ENCODE data around the gene CPNE9.
A peak's percentile ranks its signal among the peaks of the same experiment; 100 is the strongest.
"Not testable (repeated sequence)": the region's sequence is repeated elsewhere in the genome, so short reads cannot be mapped to it uniquely, and the experiment has no call there.

CPNE9 gene

DNA sequence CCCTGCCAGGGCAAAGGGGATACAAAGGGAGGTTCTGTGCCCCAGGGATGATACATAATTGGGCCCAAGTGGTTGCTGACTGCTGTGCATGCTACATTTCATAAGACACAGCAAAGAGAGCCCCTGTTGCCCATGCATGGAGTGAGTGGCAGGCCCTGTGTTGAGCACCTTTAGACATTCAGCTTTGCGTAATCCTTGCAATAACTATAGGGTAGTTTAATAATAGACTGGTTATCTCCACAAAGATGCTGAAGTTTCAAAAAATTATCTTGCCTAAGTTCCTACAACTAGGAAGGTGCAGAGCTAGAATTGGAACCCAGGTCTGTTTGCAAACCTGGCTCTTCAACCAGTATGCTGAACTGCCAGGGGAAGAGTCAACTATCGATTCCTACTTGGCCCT lies 44.4 kb downstream of the CPNE9 start:
- DNase-seq (ENCODE audit: low read depth), result no peak

DNA sequence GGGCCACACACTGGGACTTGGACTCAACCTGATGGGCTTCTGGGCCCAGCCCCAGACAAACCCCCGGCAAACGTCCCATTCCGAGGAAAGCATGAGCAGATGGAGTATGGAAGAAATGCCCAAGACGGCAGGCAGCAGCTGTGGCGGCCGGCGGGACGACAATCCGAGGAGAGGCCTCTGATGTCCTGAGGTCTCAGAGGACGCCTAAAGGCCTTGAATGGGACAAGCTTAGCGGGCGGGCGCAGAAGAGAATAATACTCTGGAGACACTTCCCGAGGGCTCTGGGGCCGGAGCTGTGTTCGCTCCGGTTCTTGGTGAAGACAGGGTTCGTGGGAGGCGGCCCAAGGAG lies 45.6 kb downstream of the CPNE9 start:
- no peak for DNase-seq (ENCODE audit: low read depth)

DNA sequence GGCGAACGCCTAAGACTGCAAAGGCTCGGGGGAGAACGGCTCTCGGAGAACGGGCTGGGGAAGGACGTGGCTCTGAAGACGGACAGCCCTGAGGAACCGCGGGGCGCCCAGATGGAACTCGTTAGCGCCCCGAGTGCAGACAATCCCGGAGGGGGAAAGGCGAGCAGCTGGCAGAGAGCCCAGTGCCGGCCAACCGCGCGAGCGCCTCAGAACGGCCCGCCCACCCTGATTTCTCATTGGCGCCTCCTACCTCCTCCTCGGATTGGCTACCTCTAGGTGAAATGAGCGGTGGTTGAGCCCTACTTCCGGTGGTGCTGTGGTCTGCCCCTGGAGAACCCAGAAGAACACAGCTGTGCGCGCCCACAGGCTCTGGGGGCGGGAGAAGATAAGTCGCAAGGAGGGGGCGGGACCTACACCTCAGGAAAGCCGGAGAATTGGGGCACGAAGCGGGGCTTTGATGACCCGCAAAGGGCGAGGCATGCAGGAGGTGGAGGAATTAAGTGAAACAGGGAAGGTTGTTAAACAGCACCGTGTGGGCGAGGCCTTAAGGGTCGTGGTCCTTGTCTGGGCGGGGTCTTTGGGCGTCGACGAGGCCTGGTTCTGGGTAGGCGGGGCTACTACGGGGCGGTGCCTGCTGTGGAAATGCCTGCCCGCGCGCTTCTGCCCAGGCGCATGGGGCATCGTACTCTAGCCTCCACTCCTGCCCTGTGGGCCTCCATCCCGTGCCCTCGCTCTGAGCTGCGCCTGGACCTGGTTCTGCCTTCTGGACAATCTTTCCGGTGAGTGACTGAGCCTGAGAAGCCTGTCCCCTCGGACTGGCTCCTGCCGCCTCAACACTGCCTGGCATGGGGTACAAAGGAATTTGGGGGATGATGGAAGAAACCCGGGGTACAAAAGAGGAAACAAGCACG lies 46.3 kb downstream of the CPNE9 start, which contains the start of gene OGG1:
TSS of gene OGG1 (plus strand) at position 308 of the 911 bp plus-strand sequence. CDS start at position 643, 335 bp downstream.
- DNase-seq (ENCODE audit: low read depth), result peak; percentile 87

DNA sequence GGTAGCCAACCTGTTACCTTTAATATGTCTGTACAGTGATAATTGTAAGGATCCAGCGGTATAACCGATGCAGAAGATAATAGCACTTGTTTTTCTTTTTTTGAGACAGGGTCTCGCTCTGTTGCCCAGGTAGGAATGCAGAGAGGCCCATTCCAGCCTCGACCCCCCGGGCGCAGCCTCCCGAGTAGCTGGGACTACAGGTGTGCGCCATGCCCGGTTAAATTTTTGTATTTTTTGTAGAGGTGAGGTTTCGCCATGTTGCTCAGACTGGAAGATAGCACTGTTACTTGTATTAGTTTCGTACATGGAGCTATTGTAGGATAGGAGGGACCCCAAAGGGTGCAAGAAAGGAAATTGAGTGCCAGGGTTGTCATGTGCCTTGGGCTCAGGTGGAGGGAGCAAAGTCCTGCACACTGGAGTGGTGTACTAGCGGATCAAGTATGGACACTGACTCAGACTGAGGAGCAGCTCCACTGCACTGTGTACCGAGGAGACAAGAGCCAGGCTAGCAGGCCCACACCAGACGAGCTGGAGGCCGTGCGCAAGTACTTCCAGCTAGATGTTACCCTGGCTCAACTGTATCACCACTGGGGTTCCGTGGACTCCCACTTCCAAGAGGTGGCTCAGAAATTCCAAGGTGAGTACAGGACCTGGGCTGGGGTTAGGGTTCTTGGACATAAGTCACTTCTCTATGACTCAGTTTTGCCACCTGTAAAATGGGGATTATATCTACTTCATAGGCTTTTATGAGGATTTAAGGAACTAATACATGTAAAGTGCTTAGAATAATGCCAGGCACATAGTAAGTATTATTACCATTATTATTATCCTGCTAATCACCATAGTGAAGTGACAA lies 47.2 kb downstream of the CPNE9 start:
- no peak for DNase-seq (ENCODE audit: low read depth)

DNA sequence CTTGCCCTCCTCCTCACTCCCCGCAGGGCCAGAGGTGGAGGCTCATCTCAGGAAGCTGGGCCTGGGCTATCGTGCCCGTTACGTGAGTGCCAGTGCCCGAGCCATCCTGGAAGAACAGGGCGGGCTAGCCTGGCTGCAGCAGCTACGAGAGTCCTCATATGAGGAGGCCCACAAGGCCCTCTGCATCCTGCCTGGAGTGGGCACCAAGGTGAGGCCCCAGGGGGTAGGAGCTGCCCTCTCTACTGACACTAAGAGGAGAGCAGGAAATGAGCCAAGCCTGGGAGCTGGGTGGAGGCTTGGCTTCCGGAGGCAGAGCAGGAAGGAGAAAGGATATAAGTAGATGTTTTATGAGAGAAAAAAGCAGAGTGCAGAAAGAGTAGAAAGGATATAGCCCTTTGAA lies 51.0 kb downstream of the CPNE9 start:
- DNase-seq (ENCODE audit: low read depth), result no peak

DNA sequence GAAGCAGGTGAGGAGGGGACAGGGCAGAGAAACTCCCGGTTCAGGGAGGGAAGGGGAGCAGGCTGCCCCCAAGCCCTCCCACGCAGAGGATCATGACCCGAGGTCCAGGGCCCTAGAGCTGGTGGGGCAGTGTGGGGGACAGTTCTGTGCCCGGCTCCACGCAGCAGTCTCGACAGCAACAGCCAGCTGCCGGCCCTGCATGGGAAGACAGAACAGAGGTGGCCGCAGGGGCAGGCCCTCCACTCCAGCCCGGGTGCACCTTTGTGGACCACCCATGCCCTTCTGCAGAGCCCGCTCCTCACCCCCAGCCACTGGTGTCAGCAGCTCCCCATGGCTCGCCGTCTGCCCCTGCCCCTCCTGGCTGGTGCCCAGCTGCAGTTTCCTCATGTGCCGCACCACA lies 53.8 kb downstream of the CPNE9 start:
- DNase-seq (ENCODE audit: low read depth), result no peak

DNA sequence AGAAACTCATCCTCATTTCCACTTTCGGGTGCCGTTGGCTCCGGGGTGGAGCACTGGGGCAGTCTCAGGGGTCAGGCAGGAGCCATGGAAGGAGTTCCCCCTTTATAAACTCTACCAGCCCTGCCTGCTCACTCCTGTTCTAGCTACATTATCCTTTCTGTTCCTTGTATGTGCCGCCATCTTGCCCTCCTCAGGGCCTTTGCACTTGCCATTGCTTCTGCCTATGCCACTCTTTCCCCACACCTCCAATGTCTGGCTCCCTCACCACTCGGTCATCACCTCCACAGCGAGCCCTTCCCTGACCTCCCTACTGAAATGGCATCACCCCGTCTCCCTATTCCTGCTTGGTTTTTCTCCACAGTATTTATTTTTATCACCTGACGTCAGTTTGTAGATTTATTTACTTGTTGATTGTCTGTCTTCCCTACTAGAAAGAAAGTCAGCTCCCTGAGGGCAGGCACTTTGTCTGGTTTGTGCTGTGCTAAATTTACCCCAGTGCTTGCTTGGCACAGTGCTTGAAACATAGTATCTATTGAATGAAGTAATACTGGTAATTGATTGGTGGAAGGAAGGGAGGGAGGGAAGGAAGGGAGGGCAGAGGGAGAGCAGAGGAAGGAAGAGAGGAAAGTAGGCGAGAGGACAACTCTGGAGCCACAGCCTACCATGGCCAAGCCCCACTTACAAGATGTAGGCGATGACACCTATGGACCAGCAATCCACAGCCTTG lies 57.3 kb downstream of the CPNE9 start:
- DNase-seq (ENCODE audit: low read depth), result no peak

DNA sequence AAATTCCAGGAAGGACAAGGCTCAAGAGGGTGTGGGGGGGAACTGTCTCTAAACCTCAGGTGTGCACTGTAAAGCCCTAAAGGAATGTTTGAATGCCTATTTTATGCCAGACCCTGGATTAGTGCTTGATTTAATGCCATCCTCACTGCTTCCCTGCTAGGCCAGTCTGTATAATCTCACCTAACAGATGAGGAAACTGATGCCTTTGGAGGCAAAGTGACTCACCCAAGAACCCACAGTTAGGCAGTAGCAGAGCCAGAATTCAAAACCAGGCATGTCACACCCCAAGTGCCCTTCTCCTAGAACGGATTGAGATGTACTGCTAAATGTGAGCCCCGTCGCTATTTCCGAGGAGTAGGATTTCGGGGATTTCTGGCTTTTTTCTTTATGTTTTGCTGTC lies 58.3 kb downstream of the CPNE9 start:
- DNase-seq (ENCODE audit: low read depth), result no peak

DNA sequence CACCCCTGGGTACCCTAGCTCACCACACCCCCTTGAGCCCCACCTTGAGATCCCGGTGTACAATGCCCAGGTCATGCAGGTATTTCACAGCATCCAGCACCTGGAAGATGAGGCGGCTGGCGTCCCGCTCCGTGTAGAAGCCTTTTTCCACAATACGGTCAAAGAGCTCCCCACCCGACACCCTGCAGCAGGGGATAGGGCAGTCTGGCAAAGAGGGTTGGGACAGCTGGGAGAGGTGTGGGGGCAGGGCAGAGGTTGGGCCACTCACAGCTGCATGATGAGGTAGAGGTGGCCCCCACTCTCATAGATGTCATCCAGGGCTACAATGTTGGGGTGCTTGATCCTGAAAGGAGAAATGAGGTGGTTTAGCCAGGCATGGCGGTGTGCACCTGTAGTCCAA lies 59.2 kb downstream of the CPNE9 start:
- no peak for DNase-seq (ENCODE audit: low read depth)

DNA sequence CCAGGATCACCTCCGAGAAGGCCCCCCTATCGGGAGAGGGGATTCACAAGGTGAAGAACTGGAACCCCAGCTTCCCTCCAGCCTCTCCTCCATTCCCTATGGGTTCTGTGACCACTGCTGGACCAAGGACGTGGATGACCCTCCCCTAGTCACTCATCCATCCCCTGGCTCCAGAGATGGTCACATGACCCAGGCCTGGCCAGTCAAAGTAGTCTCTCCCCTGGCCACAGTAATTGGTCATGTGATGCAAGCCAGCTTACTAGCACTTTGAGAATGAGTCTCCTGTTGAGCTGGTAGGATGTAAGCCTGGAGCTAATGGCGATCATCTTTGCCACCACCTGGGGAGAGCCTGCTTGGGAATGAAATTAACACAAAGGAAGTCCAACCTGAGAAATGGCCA lies 62.2 kb downstream of the CPNE9 start:
- no peak for DNase-seq (ENCODE audit: low read depth)

DNA sequence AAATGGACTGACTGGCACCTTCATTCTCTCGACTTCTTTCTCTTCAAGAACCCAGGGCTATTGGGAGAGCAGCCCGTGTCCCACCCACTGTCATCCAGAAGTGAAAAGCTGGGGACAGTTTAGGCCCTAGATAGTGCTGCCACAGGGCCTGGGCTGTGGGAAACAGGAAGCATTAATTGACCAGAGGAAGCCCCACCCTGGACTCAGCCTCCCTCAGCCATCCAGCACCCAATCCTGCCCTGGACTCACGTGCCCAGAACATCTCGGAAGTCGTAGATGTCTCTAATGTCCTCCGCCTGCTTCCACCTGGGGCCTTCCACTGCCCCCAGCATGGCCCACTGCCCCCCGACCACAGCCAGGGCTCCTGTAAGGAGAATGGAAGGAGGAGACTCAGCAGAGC lies 63.8 kb downstream of the CPNE9 start:
- no peak for DNase-seq (ENCODE audit: low read depth)

DNA sequence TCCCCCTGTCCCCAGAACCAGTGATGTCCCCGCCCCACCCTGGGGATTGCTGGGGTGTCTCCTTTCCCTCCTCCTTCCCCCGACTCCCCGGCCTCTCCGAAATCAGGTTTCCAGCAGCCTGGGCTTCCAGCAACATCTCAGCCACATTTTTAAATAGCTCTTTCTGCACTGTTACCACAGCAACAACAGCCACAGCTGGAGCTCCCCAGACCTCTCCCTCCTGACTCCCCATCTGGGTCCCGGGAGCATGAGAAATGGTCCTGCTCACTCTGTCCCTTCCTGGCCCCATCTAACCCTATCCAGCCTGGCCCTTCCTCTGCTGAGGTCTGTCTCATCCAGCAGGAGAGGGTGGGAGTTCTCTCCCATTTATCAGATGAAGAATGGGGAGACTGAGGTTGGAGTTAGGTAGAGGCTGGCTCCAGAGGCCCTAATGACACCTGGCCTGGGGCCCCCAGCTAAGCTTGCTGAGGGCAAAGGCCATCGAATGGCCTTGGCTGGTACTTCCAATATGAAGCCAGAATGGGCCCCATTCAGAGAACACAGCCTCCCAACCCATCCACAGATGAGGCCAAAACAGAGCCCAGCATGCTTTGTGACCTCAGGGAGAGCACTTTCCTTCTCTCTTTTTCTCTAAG lies 64.6 kb downstream of the CPNE9 start:
- DNase-seq (ENCODE audit: low read depth), result no peak

DNA sequence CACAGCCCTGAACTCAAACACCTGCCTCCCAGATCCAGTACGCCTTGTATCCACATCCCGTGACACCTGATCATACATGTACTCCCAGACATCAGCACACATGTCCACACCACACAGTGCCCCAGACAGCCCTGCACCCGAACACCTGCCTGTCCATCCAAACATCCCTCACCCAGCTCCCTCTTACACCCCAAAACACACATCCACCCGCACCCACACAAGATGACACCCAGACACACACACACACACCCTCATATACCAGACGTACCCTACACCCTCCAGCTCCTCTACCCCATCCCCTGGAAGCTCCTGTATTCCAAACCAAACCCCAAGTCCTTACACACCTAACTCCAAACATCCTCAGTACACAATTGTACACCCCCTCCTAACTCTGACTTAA lies 65.4 kb downstream of the CPNE9 start:
- no peak for DNase-seq (ENCODE audit: low read depth)

DNA sequence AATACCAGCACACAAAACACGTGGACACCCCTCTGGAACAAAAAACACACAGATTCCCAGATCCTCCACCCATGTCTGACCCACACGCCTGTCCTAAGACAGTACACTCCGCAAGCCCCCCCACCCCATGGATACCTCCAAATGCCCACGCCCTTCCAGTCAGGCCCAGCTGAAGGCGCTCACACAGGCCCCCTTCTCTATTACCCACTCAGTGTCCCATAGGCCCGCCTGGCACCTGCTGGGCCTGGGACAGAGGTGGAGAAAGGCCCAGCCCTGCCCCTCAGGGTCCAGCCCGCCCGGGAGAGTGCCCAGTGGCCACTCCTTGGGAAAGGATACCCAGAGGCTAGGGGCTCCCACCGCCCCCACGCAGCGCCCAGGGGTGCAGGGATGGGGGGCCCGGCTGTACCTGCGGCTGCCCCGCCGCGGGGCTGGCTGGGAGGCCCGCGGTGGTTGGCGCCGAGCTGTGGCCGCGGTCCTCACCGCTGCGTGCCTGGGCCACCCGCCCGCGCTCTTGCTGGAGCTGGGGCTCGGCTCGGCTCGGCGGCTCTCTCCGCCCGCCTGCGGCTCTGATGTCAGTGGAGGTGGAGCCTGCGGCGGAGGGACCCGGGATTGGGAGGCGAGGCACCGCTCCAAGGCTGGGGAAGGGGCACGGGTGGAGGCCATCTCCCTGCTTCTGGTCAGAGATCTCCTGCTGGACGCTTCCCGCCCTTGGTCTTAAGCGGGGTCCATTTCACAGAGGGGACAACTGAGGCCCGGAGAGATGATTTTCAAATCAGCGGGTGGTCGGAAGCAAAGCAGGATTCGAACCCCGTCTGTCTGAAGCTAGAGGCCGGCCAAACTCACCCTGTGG lies 66.0 kb downstream of the CPNE9 start, which contains the start of gene CAMK1:
TSS of gene CAMK1 (minus strand) at position 522 of the 850 bp plus-strand sequence. CDS start 2,198 bp downstream, outside the sequence.
- DNase-seq (ENCODE audit: low read depth), result no peak

DNA sequence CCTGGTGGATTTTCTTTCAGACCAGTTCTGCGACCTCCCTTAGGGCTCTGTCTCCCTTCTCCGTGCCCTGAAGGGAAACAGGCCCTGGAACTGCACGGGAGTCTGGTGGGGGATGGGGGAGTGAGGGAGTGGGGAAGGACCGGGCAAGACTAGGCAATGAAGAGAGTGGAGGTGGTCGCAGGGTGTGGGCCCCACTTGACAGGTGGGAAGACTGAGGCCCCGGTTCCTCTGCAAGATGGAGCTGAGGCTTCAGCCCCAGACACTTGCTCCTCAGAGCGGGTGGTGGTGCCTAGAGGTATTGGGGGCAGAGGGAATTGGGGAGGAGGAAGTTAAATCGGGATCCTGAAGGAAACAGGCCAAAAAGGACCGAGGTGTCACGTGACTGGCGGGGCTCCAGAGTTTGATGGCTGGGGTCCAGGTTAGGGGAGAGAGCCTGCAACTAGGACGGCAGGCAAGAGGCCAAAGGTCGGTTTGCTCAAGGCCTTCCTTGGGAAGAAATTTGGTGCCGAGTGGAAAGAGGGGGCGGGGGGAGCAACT lies 66.7 kb downstream of the CPNE9 start:
- no peak for DNase-seq (ENCODE audit: low read depth)

DNA sequence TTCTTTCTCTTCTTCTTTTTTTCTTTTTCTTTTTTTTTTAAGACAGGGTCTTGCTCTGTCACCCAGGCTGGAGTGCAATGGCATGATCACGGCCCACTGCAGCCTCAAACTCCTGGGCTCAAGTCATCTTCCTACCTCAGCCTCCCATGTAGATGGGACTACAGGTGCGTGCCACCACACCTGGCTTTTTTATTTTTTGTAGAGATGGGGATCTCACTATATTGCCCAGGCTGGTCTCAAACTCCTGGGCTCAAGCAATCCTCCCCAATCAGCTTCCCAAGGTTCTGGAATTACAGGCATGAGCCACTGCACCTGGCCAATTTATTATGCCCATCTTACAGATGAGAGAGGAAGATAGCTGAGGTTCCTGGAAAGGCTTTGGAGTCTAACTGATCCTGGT lies 67.4 kb downstream of the CPNE9 start:
- DNase-seq (ENCODE audit: low read depth), result not testable (repeated sequence)

DNA sequence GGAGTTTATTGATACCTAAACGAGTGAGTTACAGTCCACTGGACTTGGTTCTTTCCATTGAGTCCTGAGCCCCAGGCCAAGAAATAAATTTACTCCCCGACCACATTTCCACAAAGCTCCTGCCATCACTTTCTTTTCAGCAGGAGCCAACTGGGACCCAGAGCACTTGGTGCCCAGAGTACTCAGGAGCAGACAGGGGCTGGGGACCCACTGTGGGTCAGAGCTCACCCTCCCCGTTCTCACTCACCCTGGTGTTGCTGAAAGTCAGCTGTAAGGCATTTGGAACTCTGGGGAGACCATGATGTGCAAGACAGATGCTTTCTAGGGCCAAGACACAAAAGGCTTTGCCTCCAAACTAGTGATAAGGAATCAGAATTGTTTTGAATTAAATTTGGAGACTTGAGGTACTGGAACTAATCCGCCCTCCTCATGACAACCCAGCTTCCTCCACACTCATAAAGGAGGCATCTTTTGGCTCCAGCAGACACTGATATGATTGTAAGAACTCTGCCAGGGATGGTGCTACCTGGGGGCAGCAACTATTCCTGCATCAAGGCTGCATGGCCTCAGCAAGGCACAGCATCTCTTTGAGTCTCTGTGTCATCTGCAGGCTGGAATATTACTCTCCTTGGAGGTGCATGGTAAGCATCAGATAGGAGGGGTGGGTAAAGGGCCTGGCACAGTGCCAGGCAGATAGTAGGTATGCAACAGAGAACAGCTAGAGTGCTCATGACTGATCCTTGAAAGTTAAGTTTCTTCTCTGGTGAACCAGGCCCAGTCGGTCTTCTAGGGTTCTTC lies 73.5 kb downstream of the CPNE9 start:
- DNase-seq (ENCODE audit: low read depth), result no peak

DNA sequence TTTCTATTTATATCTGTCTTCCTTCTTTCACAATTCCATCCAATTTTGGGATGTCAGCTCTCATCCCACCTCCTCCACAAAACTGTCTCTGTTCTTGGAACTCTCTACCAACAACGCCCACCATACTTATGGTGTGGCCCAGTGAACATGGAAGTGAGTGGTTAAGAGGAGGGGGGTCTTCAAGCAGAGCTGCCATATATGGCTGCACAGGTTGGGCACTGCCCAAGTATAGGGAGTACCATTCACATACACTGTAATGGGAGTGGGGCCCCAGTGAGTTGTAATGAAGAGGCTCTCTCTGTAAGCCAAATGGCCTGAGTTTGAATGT lies 74.0 kb downstream of the CPNE9 start:
- DNase-seq (ENCODE audit: low read depth), result no peak

DNA sequence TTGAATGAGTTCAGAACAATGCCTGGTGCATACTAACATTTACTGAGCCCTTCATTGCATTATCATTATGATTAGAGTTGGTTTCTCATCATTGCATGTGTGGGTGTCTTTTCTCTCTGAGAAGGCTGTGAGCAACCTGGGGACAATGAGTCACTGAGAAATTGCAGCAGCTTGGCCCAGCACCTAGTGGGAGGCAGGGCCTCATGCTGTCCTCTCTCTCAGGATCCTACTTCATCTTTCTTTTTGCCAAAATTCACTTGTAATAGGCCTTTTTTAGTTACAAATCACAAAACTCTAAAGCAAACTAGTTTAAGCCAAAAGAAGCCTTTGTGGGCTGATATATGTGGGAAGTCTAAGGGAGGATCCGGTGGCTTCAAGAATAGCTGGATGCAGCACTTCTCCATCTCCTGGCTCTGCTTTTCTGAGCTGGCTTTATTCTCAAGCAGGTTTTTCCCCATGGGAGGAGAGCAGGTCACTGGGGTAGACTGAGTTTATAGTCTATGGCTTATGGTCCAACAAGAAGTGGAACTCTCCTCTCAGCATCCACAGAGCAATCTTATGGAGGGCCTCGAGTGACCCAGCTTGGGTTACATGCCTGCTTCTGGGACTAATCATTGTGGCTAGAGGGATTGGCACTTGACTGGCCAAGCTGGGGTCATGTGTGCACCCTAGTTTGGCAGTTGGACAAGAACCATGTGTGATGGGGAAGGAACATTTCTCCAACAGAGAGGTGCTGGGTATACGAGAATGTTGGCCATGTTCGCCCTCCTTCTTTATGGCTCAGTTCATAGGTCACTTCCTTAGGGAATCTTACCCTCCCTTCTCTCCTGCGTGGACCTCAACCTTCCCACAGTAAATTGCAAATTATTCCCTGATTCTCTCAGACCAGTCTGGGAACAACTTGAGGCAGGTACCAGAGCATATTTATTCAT lies 74.8 kb downstream of the CPNE9 start:
- no peak for DNase-seq (ENCODE audit: low read depth)
